Measurements from ENCODE around the gene GBGT1.

GRCh38 chr9:133122935-133123611 lies 40.6 kb downstream of the GBGT1 start:
- no peak for TF ChIP-seq POLR2A (IDR thresholded peaks at IDR 0.05; ENCODE audit: low read depth, low read length)
- no peak for TF ChIP-seq POLR2AphosphoS5 (IDR thresholded peaks at IDR 0.05; ENCODE audit: low read depth, low read length)
- TF ChIP-seq TAF1 (IDR thresholded peaks at IDR 0.05; ENCODE audit: low read depth, low read length): no peak
- no peak for TF ChIP-seq PAX5 (IDR thresholded peaks at IDR 0.05; ENCODE audit: insufficient read depth, low read length, severe bottlenecking)
- TF ChIP-seq SPI1 (IDR thresholded peaks at IDR 0.05; ENCODE audit: low read depth, low read length): no peak

Data from GM12891 (cell line).